A549 (cell line): Measurements from ENCODE around the gene TTC27. TPM values are rescaled to one million over a fixed set of nuclear protein-coding genes. Genes with fewer than 3 reads are reported as not detected.
A peak's percentile ranks its signal among the peaks of the same experiment; 100 is the strongest.

ENCODE experiments used
- ATAC-seq, 2 experiments: fragments of 200-7000 bp in 1 of 2; fragments of >200 bp in 1 of 2; cut with Nextera tagmentation in 1 of 2; cut with Tn5 transposase in 1 of 2; 3 replicates each; pipeline versions ENCODE4 v1.8.0 to v1.9.1; 2018 to 2020; ENCODE audit warnings: mild to moderate bottlenecking in 1 of 2, moderate library complexity in 1 of 2
- CTCF ChIA-PET: fragments of 300-600 bp; sonication (Branson Sonifier 250); formaldehyde crosslinking; extraction: SDS; loops from one replicate; lab custom pipeline; 2021; ENCODE audit warnings: antibody characterized with exemption, inconsistent platforms; lab: Yijun Ruan, JAX
- POLR2A ChIA-PET: fragments of 350-600 bp; formaldehyde crosslinking; extraction: SDS; loops from one replicate; lab custom pipeline; 2021; ENCODE audit warnings: antibody characterized with exemption, inconsistent platforms; lab: Yijun Ruan, JAX
- DNase-seq, 2 experiments: peaks; one replicate each; pipeline versions ENCODE4 v3.0.0 to v3.0.0-alpha.2; 2011 to 2016; ENCODE audit warnings: low read depth in 1 of 2, low spot score in 1 of 2
- FAIRE-seq: peaks from 2 replicates; lab custom pipeline; 2011; peaks lifted over from hg19 to GRCh38; lab: Jason Lieb, UNC
- H3K27ac ChIP-seq, 2 experiments: fragments of >200 bp; sonication (Bioruptor Twin); formaldehyde crosslinking; 3 replicates each; pipeline ENCODE4 v1.5.1; 2016 to 2017
- H3K4me1 ChIP-seq: fragments of >200 bp; sonication (Bioruptor Twin); formaldehyde crosslinking; 3 replicates; pipeline ENCODE4 v1.6.1; 2016
- H3K4me2 ChIP-seq: fragments of >200 bp; sonication (Bioruptor Twin); formaldehyde crosslinking; 3 replicates; pipeline ENCODE4 v1.6.1; 2016
- H3K4me3 ChIP-seq: fragments of >200 bp; sonication (Bioruptor Twin); formaldehyde crosslinking; 3 replicates; pipeline ENCODE4 v1.5.1; 2016
- H3K9me3 ChIP-seq: fragments of >200 bp; sonication (Bioruptor Twin); formaldehyde crosslinking; 3 replicates; pipeline ENCODE4 v1.6.1; 2016
- CEBPB ChIP-seq, 2 experiments: fragments of >200 bp in 1 of 2; sonication (Bioruptor Twin) in 1 of 2; formaldehyde crosslinking in 1 of 2; IDR thresholded peaks; 2 replicates each; pipeline ENCODE4 v1.6.1; 2012 to 2016
- CHD2 ChIP-seq: fragments of 150-350 bp; IDR thresholded peaks from 2 replicates; pipeline ENCODE4 v1.6.1; 2014; ENCODE audit warnings: low read length; ENCODE audit not compliant: partially characterized antibody
- EP300 ChIP-seq, 2 experiments: fragments of >200 bp; sonication (Bioruptor Twin); formaldehyde crosslinking; IDR thresholded peaks; 2 replicates in 1 of 2; 3 replicates in 1 of 2; pipeline ENCODE4 v1.6.1; 2016 to 2017
- FOSB ChIP-seq: fragments of 250-450 bp; sonication (Bioruptor Pico); IDR thresholded peaks from 2 replicates; pipeline ENCODE4 v1.5.0; 2020; ENCODE audit warnings: mild to moderate bottlenecking, moderate library complexity
- FOSL2 ChIP-seq, 2 experiments: fragments of 450-650 bp in 1 of 2; fragments of >200 bp in 1 of 2; sonication (Bioruptor Twin) in 1 of 2; formaldehyde crosslinking; IDR thresholded peaks; 2 replicates each; pipeline versions ENCODE4 v1.5.0 to v1.6.1; 2016 to 2020; ENCODE audit warnings: mild to moderate bottlenecking in 1 of 2, moderate library complexity in 1 of 2
- HDAC2 ChIP-seq: fragments of 200-600 bp; sonication (generic); IDR thresholded peaks from 2 replicates; pipeline ENCODE4 v1.6.1; 2016
- HEYL ChIP-seq: fragments of 250-450 bp; sonication (Bioruptor Pico); IDR thresholded peaks from 2 replicates; pipeline ENCODE4 v1.8.0; 2021; ENCODE audit warnings: mild to moderate bottlenecking, moderate library complexity
- HOXB13 ChIP-seq: fragments of 250-450 bp; sonication (Bioruptor Pico); IDR thresholded peaks from 2 replicates; pipeline ENCODE4 v1.5.0; 2020; ENCODE audit warnings: low read depth, mild to moderate bottlenecking, moderate library complexity
- KDM1A ChIP-seq: fragments of 200-600 bp; sonication (generic); IDR thresholded peaks from 2 replicates; pipeline ENCODE4 v1.6.1; 2016; ENCODE audit warnings: low read depth, mild to moderate bottlenecking
- MAZ ChIP-seq: fragments of 150-350 bp; IDR thresholded peaks from 2 replicates; pipeline ENCODE4 v1.6.1; 2014; ENCODE audit warnings: antibody characterized with exemption, low read depth, low read length, borderline replicate concordance
- MYC ChIP-seq: IDR thresholded peaks from 2 replicates; pipeline ENCODE4 v1.6.1; 2012; ENCODE audit warnings: mild to moderate bottlenecking, inconsistent platforms, low read length, improper control_type of control experiment, borderline replicate concordance
- NFE2L2 ChIP-seq: fragments of 150-350 bp; conservative IDR thresholded peaks from 2 replicates; pipeline ENCODE4 v1.6.1; 2014; ENCODE audit warnings: low read length
- RAD21 ChIP-seq, 2 experiments: fragments of >200 bp in 1 of 2; sonication (Bioruptor Twin) in 1 of 2; formaldehyde crosslinking in 1 of 2; IDR thresholded peaks in 1 of 2; conservative IDR thresholded peaks in 1 of 2; 2 replicates in 1 of 2; 3 replicates in 1 of 2; pipeline ENCODE4 v1.6.1; 2012 to 2018; ENCODE audit warnings: inconsistent platforms in 1 of 2
- RARB ChIP-seq: fragments of 250-450 bp; sonication (Bioruptor Pico); IDR thresholded peaks from 2 replicates; pipeline ENCODE4 v1.8.0; 2021; ENCODE audit warnings: mild to moderate bottlenecking, moderate library complexity
- SMC3 ChIP-seq: fragments of >200 bp; sonication (Bioruptor Twin); formaldehyde crosslinking; IDR thresholded peaks from 3 replicates; pipeline ENCODE4 v1.6.1; 2018; ENCODE audit warnings: inconsistent platforms
- SREBF2 ChIP-seq: fragments of 450-650 bp; IDR thresholded peaks from 2 replicates; pipeline ENCODE4 v1.6.1; 2014; ENCODE audit warnings: mild to moderate bottlenecking, moderate library complexity
- ZC3H11A ChIP-seq: fragments of 450-650 bp; IDR thresholded peaks from 2 replicates; pipeline ENCODE4 v1.6.1; 2014; ENCODE audit warnings: antibody characterized with exemption, mild to moderate bottlenecking
- ZFP36 ChIP-seq: fragments of 450-650 bp; IDR thresholded peaks from 2 replicates; pipeline ENCODE4 v1.6.1; 2014; ENCODE audit warnings: borderline replicate concordance; ENCODE audit not compliant: partially characterized antibody
- ZNF302 ChIP-seq: fragments of 250-450 bp; sonication (Bioruptor Pico); IDR thresholded peaks from 2 replicates; pipeline ENCODE4 v1.9.0; 2021; ENCODE audit warnings: inconsistent platforms, mild to moderate bottlenecking, moderate library complexity
- ZSCAN20 ChIP-seq: fragments of 250-450 bp; sonication (Bioruptor Pico); IDR thresholded peaks from 2 replicates; pipeline ENCODE4 v1.8.0; 2022; ENCODE audit warnings: mild to moderate bottlenecking, moderate library complexity
- WGBS: methylation state at CpG from one replicate; pipeline ENCODE4 v1.1.6; 2017; ENCODE audit errors: missing lambda C conversion rate; 5-methylcytosine and 5-hydroxymethylcytosine counted together
- polyA plus RNA-seq, 4 experiments: library from polyadenylated mRNA; depleted of rRNA in 3 of 4; stranded (reverse); fragments of >200 nt; fragmentation: RNase III in 1 of 4; extraction: RNeasy Plus Mini Kit Qiagen cat#74134 plus additional on column Dnase treatment in 1 of 4; gene quantifications; 2 replicates in 3 of 4; 3 replicates in 1 of 4; pipeline ENCODE4 v1.2.3, GENCODE V29; 2011 to 2017
- TF ChIP-seq, protein P1 (sequence below): fragments of 200-600 bp; sonication (generic); IDR thresholded peaks from 2 replicates; pipeline ENCODE4 v1.6.1; 2016; ENCODE audit warnings: antibody characterized with exemption, mild to moderate bottlenecking, moderate library complexity
- TF ChIP-seq, protein P2 (sequence below): fragments of 450-650 bp; IDR thresholded peaks from 2 replicates; pipeline ENCODE4 v1.6.1; 2014; ENCODE audit warnings: antibody characterized with exemption
- TF ChIP-seq, protein P3 (sequence below): fragments of >200 bp; sonication (Bioruptor Twin); formaldehyde crosslinking; IDR thresholded peaks from 2 replicates; pipeline ENCODE4 v1.6.1; 2016
- TF ChIP-seq, protein P4 (sequence below): IDR thresholded peaks from 2 replicates; pipeline ENCODE4 v1.6.1; 2012
- TF ChIP-seq, protein P5 (sequence below): IDR thresholded peaks from 2 replicates; pipeline ENCODE4 v1.6.1; 2012
- TF ChIP-seq, protein P6 (sequence below): fragments of >200 bp; sonication (Bioruptor Twin); formaldehyde crosslinking; IDR thresholded peaks from 3 replicates; pipeline ENCODE4 v1.5.1; 2016

TTC27 gene
- polyA plus RNA-seq, 2 of the 4 experiments (the other 2 are of a cell fraction), result 21.7 to 56.2 TPM

DNA sequence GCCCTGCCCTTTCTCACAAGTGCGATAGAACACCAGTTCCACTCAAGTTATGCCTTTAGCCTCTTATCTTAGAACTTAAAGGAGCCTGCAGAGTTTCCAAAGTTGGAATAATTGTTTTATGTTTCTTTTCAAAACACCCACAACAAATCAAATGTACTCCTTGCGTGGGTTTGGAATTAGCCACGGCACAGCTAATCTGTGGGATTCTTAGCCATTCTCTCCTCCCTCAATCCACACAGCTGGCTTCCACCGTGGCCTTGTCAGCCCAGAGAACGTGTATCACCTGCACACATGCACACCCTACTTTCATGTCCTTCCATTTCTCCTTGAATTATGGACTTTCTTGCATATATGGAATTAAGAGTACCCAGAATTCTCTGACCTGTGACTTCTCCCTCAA, 183.8 kb downstream of the TTC27 start (continued):
- TF ChIP-seq, protein P1, sequence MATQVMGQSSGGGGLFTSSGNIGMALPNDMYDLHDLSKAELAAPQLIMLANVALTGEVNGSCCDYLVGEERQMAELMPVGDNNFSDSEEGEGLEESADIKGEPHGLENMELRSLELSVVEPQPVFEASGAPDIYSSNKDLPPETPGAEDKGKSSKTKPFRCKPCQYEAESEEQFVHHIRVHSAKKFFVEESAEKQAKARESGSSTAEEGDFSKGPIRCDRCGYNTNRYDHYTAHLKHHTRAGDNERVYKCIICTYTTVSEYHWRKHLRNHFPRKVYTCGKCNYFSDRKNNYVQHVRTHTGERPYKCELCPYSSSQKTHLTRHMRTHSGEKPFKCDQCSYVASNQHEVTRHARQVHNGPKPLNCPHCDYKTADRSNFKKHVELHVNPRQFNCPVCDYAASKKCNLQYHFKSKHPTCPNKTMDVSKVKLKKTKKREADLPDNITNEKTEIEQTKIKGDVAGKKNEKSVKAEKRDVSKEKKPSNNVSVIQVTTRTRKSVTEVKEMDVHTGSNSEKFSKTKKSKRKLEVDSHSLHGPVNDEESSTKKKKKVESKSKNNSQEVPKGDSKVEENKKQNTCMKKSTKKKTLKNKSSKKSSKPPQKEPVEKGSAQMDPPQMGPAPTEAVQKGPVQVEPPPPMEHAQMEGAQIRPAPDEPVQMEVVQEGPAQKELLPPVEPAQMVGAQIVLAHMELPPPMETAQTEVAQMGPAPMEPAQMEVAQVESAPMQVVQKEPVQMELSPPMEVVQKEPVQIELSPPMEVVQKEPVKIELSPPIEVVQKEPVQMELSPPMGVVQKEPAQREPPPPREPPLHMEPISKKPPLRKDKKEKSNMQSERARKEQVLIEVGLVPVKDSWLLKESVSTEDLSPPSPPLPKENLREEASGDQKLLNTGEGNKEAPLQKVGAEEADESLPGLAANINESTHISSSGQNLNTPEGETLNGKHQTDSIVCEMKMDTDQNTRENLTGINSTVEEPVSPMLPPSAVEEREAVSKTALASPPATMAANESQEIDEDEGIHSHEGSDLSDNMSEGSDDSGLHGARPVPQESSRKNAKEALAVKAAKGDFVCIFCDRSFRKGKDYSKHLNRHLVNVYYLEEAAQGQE, result no peak
- no peak for TF ChIP-seq RARB (CRISPR knock-in tag)
- TF ChIP-seq EP300 (IDR thresholded peaks at IDR 0.05), result no peak
- TF ChIP-seq FOSB, result no peak
- no peak for TF ChIP-seq KDM1A
- TF ChIP-seq, protein P2, sequence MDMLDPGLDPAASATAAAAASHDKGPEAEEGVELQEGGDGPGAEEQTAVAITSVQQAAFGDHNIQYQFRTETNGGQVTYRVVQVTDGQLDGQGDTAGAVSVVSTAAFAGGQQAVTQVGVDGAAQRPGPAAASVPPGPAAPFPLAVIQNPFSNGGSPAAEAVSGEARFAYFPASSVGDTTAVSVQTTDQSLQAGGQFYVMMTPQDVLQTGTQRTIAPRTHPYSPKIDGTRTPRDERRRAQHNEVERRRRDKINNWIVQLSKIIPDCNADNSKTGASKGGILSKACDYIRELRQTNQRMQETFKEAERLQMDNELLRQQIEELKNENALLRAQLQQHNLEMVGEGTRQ, result no peak
- no peak for TF ChIP-seq ZSCAN20 (CRISPR knock-in tag)
- TF ChIP-seq HEYL (CRISPR knock-in tag), result no peak

DNA sequence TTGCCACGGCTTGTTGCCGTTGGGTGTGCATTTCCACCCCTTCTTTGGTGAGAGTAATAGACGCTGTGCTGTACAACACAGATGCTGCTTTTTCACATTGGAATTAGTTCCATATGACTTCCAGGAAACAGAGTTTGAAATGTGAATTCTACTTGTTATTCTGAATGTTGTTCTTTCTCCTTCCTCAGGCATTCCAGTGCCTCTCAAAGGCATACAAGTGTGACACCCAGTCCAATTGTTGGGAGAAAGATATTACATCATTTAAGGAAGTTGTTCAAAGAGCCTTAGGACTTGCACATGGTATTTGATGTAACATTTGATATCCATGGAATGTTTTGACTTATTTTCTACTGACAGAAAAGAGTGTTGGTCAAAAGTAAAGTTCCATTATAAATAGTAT, 184.5 kb downstream of the TTC27 start:
- Histone ChIP-seq H3K4me3 (no peak overlapping the region), H3K4me1 (no peaks in the 10 kb centered on the region), H3K27ac (no peak overlapping the region), H3K4me2 (no peak overlapping the region), H3K9me3 (no peaks in the 10 kb centered on the region)
- TF ChIP-seq ZC3H11A, result no peak
- TF ChIP-seq NFE2L2, result no peak
- TF ChIP-seq CEBPB (IDR thresholded peaks at IDR 0.05), result no peak
- TF ChIP-seq, protein P3, sequence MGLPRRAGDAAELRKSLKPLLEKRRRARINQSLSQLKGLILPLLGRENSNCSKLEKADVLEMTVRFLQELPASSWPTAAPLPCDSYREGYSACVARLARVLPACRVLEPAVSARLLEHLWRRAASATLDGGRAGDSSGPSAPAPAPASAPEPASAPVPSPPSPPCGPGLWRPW, result no peak
- no peak for TF ChIP-seq SMC3
- TF ChIP-seq HDAC2, result no peak
- TF ChIP-seq ZFP36, result no peak
- TF ChIP-seq HOXB13, result no peak
- TF ChIP-seq, protein P4, sequence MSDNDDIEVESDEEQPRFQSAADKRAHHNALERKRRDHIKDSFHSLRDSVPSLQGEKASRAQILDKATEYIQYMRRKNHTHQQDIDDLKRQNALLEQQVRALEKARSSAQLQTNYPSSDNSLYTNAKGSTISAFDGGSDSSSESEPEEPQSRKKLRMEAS, result no peak
- TF ChIP-seq, protein P5, sequence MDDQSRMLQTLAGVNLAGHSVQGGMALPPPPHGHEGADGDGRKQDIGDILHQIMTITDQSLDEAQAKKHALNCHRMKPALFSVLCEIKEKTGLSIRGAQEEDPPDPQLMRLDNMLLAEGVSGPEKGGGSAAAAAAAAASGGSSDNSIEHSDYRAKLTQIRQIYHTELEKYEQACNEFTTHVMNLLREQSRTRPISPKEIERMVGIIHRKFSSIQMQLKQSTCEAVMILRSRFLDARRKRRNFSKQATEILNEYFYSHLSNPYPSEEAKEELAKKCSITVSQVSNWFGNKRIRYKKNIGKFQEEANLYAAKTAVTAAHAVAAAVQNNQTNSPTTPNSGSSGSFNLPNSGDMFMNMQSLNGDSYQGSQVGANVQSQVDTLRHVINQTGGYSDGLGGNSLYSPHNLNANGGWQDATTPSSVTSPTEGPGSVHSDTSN, result no peak
- no peak for TF ChIP-seq MYC
- no peak for ATAC-seq
- POLR2A ChIA-PET, result no interaction called here
- no peak for DNase-seq
- CTCF ChIA-PET, result interaction anchor here (1.5 kb wide), 1 partner anchor 129 kb away, joined by 3 read pairs; no protein-coding TSS in a partner anchor
- 92% methylated on average over 3 of the region's 3 CpGs for WGBS
- FAIRE-seq, result peak; percentile 54

DNA sequence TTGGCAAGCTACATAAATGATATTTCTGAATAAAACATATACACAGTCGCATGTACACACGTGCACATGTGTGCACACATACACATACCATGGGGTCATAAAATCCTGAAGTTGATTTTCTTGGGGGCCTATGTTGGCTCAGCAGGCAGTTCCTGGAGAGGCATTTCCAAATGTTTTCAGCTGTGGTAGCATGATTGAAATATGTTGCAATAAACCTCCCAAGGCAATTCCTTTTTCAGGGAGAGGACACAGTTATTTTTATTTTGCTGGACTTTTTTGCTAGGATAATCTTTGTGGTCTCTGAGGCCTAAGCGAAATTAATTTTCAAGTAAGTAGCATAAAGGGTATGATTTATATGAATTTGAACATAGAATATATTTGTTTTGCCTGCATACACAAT, 192.2 kb downstream of the TTC27 start:
- TF ChIP-seq SREBF2 (no peak), RAD21 (conservative IDR thresholded peaks at IDR 0.05 in 1 of 2, IDR thresholded peaks at IDR 0.05 in 1 of 2) (no peak), MAZ (no peak), HDAC2 (no peak), CHD2 (no peak), ZNF302 (no peak), FOSB (no peak), FOSL2 (IDR thresholded peaks at IDR 0.05) (no peak), FOSL2 (CRISPR knock-in tag; IDR thresholded peaks at IDR 0.05) (no peak)
- TF ChIP-seq, protein P6, sequence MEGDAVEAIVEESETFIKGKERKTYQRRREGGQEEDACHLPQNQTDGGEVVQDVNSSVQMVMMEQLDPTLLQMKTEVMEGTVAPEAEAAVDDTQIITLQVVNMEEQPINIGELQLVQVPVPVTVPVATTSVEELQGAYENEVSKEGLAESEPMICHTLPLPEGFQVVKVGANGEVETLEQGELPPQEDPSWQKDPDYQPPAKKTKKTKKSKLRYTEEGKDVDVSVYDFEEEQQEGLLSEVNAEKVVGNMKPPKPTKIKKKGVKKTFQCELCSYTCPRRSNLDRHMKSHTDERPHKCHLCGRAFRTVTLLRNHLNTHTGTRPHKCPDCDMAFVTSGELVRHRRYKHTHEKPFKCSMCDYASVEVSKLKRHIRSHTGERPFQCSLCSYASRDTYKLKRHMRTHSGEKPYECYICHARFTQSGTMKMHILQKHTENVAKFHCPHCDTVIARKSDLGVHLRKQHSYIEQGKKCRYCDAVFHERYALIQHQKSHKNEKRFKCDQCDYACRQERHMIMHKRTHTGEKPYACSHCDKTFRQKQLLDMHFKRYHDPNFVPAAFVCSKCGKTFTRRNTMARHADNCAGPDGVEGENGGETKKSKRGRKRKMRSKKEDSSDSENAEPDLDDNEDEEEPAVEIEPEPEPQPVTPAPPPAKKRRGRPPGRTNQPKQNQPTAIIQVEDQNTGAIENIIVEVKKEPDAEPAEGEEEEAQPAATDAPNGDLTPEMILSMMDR, result no peak
- TF ChIP-seq, protein P2, result no peak
- TF ChIP-seq, all 56 proteins: peak for 0
- CTCF ChIA-PET, result interaction anchor here (0.6 to 1.5 kb wide), 4 partner anchors 11 to 214 kb away, joined by 3 to 5 read pairs (median 4); no protein-coding TSS in a partner anchor
- DNase-seq, result no peak
- Histone ChIP-seq H3K4me2 (no peak overlapping the region), H3K9me3 (no peaks in the 10 kb centered on the region), H3K4me3 (no peak overlapping the region), H3K4me1 (0 out of 3 replicates have a peak, but pooled peaks cover 2% of the 10 kb centered on the region), H3K27ac (no peak overlapping the region)
- FAIRE-seq, result no peak
- no peak for ATAC-seq
- POLR2A ChIA-PET, result no interaction called here
- 94% methylated on average over 3 of the region's 3 CpGs for WGBS
